ENCODE measurements around the gene SPAG16.

Gene SPAG16

DNA sequence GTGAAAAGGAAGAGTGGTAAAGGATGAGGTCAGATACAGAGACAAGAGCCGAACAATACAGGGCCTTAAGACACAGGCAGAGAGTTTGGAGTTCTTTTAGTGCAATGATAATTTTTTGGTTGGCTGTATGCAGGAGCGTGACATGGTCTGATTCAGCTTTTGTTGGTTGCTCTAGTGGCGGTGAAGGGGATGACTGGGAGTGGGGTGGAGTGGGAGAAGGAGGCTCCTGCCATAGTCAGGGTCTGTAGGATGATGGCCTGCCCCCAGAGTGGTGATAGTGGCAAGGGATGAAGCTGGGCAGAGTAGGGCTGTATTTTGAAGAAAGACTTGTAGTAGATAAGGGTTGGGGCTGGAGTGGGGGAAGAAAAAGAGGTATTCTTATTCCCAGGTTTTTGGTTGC lies 820.0 kb downstream of the SPAG16 start:
- no peak for ATAC-seq
- no peak for TF ChIP-seq SNAI2 (CRISPR knock-in tag; IDR thresholded peaks at IDR 0.05)
- no peak for TF ChIP-seq CSDC2 (CRISPR knock-in tag; IDR thresholded peaks at IDR 0.05)
- TF ChIP-seq TCF4 (CRISPR knock-in tag; IDR thresholded peaks at IDR 0.05; ENCODE audit: borderline replicate concordance), result no peak
- TF ChIP-seq ZFP3 (CRISPR knock-in tag; IDR thresholded peaks at IDR 0.05), result no peak
- TF ChIP-seq, protein P1, sequence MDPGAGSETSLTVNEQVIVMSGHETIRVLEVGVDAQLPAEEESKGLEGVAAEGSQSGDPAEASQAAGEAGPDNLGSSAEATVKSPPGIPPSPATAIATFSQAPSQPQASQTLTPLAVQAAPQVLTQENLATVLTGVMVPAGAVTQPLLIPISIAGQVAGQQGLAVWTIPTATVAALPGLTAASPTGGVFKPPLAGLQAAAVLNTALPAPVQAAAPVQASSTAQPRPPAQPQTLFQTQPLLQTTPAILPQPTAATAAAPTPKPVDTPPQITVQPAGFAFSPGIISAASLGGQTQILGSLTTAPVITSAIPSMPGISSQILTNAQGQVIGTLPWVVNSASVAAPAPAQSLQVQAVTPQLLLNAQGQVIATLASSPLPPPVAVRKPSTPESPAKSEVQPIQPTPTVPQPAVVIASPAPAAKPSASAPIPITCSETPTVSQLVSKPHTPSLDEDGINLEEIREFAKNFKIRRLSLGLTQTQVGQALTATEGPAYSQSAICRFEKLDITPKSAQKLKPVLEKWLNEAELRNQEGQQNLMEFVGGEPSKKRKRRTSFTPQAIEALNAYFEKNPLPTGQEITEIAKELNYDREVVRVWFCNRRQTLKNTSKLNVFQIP (CRISPR knock-in tag; IDR thresholded peaks at IDR 0.05; ENCODE audit: borderline replicate concordance, low read depth), result no peak
- no peak for TF ChIP-seq PPARA (CRISPR knock-in tag; IDR thresholded peaks at IDR 0.05; ENCODE audit: borderline replicate concordance)
- TF ChIP-seq, protein P2, sequence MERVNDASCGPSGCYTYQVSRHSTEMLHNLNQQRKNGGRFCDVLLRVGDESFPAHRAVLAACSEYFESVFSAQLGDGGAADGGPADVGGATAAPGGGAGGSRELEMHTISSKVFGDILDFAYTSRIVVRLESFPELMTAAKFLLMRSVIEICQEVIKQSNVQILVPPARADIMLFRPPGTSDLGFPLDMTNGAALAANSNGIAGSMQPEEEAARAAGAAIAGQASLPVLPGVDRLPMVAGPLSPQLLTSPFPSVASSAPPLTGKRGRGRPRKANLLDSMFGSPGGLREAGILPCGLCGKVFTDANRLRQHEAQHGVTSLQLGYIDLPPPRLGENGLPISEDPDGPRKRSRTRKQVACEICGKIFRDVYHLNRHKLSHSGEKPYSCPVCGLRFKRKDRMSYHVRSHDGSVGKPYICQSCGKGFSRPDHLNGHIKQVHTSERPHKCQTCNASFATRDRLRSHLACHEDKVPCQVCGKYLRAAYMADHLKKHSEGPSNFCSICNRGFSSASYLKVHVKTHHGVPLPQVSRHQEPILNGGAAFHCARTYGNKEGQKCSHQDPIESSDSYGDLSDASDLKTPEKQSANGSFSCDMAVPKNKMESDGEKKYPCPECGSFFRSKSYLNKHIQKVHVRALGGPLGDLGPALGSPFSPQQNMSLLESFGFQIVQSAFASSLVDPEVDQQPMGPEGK (CRISPR knock-in tag; IDR thresholded peaks at IDR 0.05; ENCODE audit: borderline replicate concordance), result no peak
- TF ChIP-seq, protein P3, sequence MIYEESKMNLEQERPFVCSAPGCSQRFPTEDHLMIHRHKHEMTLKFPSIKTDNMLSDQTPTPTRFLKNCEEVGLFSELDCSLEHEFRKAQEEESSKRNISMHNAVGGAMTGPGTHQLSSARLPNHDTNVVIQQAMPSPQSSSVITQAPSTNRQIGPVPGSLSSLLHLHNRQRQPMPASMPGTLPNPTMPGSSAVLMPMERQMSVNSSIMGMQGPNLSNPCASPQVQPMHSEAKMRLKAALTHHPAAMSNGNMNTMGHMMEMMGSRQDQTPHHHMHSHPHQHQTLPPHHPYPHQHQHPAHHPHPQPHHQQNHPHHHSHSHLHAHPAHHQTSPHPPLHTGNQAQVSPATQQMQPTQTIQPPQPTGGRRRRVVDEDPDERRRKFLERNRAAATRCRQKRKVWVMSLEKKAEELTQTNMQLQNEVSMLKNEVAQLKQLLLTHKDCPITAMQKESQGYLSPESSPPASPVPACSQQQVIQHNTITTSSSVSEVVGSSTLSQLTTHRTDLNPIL (CRISPR knock-in tag; IDR thresholded peaks at IDR 0.05; ENCODE audit: low read depth), result no peak
- no peak for TF ChIP-seq GLIS3 (CRISPR knock-in tag; IDR thresholded peaks at IDR 0.05)
- TF ChIP-seq RARB (CRISPR knock-in tag; IDR thresholded peaks at IDR 0.05), result no peak
- no peak for TF ChIP-seq ESRRG (CRISPR knock-in tag; IDR thresholded peaks at IDR 0.05)
- TF ChIP-seq ZC3H10 (CRISPR knock-in tag; IDR thresholded peaks at IDR 0.05), result no peak
- TF ChIP-seq ZNF8 (CRISPR knock-in tag; IDR thresholded peaks at IDR 0.05), result no peak
- no peak for TF ChIP-seq CSRNP3 (CRISPR knock-in tag; IDR thresholded peaks at IDR 0.05)
- TF ChIP-seq ARNTL (CRISPR knock-in tag; IDR thresholded peaks at IDR 0.05; ENCODE audit: borderline replicate concordance, low read depth), result no peak

GRCh38 chr2:214104967-214105366 lies 820.7 kb downstream of the SPAG16 start:
- no peak for TF ChIP-seq ZNF565 (CRISPR knock-in tag; conservative IDR thresholded peaks at IDR 0.05; ENCODE audit: low read depth)
- TF ChIP-seq, protein P1 (CRISPR knock-in tag; IDR thresholded peaks at IDR 0.05; ENCODE audit: borderline replicate concordance, low read depth), result no peak
- no peak for TF ChIP-seq TCF4 (CRISPR knock-in tag; IDR thresholded peaks at IDR 0.05; ENCODE audit: borderline replicate concordance)
- TF ChIP-seq, protein P3 (CRISPR knock-in tag; IDR thresholded peaks at IDR 0.05; ENCODE audit: low read depth), result no peak
- no peak for TF ChIP-seq TOX (CRISPR knock-in tag; IDR thresholded peaks at IDR 0.05; ENCODE audit: borderline replicate concordance)
- TF ChIP-seq, protein P2 (CRISPR knock-in tag; IDR thresholded peaks at IDR 0.05; ENCODE audit: borderline replicate concordance), result no peak
- no peak for TF ChIP-seq ESRRG (CRISPR knock-in tag; IDR thresholded peaks at IDR 0.05)
- no peak for TF ChIP-seq PPARA (CRISPR knock-in tag; IDR thresholded peaks at IDR 0.05; ENCODE audit: borderline replicate concordance)
- no peak for TF ChIP-seq SNAI2 (CRISPR knock-in tag; IDR thresholded peaks at IDR 0.05)
- no peak for TF ChIP-seq ZFP30 (CRISPR knock-in tag; IDR thresholded peaks at IDR 0.05)
- no peak for TF ChIP-seq CSRNP3 (CRISPR knock-in tag; IDR thresholded peaks at IDR 0.05)
- TF ChIP-seq ARNTL (CRISPR knock-in tag; IDR thresholded peaks at IDR 0.05; ENCODE audit: borderline replicate concordance, low read depth), result no peak
- no peak for TF ChIP-seq OSR1 (CRISPR knock-in tag; IDR thresholded peaks at IDR 0.05)
- no peak for TF ChIP-seq RARB (CRISPR knock-in tag; IDR thresholded peaks at IDR 0.05)
- TF ChIP-seq BACH2 (CRISPR knock-in tag; IDR thresholded peaks at IDR 0.05; ENCODE audit: borderline replicate concordance), result no peak
- no peak for ATAC-seq
